NCI-H748 (cell line): ENCODE data around the gene HSPA12A.

Experiments
- DNase-seq: peaks from one replicate; lab custom pipeline; 2025; ENCODE audit not compliant: unreplicated experiment; lab: John Stamatoyannopoulos, UW

The HSPA12A gene

GRCh38 chr10:116742367-116743265 lies at the start of gene HSPA12A:
Gene HSPA12A (minus strand): TSS chr10:116742566. CDS start chr10:116742469, 97 bp downstream.
- peak; percentile 57 for DNase-seq

GRCh38 chr10:116791241-116791640 lies 48.9 kb upstream of the HSPA12A start:
- DNase-seq = no peak

- DNase-seq = peak; percentile 75
Observed at GRCh38 chr10:116787893-116788665, 45.7 kb upstream of the HSPA12A start.

- no peak for DNase-seq
Observed at GRCh38 chr10:116787053-116787659, 44.8 kb upstream of the HSPA12A start.

- no peak for DNase-seq
Observed at GRCh38 chr10:116785867-116786266, 43.5 kb upstream of the HSPA12A start.

- no peak for DNase-seq
Observed at GRCh38 chr10:116785282-116785681, 42.9 kb upstream of the HSPA12A start.

GRCh38 chr10:116784651-116785050 lies 42.3 kb upstream of the HSPA12A start:
- DNase-seq = no peak

GRCh38 chr10:116784035-116784434 lies 41.7 kb upstream of the HSPA12A start:
- no peak for DNase-seq

GRCh38 chr10:116783011-116783655 lies 40.8 kb upstream of the HSPA12A start:
- no peak for DNase-seq

- DNase-seq = no peak
Observed at GRCh38 chr10:116781370-116781884, 39.1 kb upstream of the HSPA12A start.

GRCh38 chr10:116780691-116781205 lies 38.4 kb upstream of the HSPA12A start:
- no peak for DNase-seq

- DNase-seq = no peak
Observed at GRCh38 chr10:116779076-116779687, 36.8 kb upstream of the HSPA12A start.

- no peak for DNase-seq
Observed at GRCh38 chr10:116777006-116777405, 34.6 kb upstream of the HSPA12A start.

GRCh38 chr10:116775488-116776400 lies 33.4 kb upstream of the HSPA12A start:
- no peak for DNase-seq

- no peak for DNase-seq
Observed at GRCh38 chr10:116774728-116775151, 32.4 kb upstream of the HSPA12A start.

GRCh38 chr10:116772909-116773705 lies 30.7 kb upstream of the HSPA12A start:
- no peak for DNase-seq

- no peak for DNase-seq
Observed at GRCh38 chr10:116771959-116772585, 29.7 kb upstream of the HSPA12A start.
